Activated T-cell treated with anti-CD3 and anti-CD28 coated beads, Interleukin-2, amount 50 U/mL, for 4 hours (primary cell): ENCODE results near the gene CSNK1G3. TPM values are rescaled to one million over a fixed set of nuclear protein-coding genes. Genes with fewer than 3 reads are reported as not detected.
"Not testable (repeated sequence)": the region's sequence is repeated elsewhere in the genome, so short reads cannot be mapped to it uniquely, and the experiment has no call there.

Experiments used
- ATAC-seq, 2 donors: fragments of 200-7000 bp; cut with Tn5 transposase; one replicate each; pipeline ENCODE4 v1.10.0; 2021
- DNase-seq: peaks from one replicate; pipeline ENCODE4 v3.0.0-alpha.2; 2020
- H3K27me3 Mint-ChIP-seq: one replicate; pipeline ENCODE4 v1.8.0; 2021; ENCODE audit warnings: low read depth, mixed read lengths
- H3K36me3 Mint-ChIP-seq: one replicate; pipeline ENCODE4 v1.8.0; 2022; ENCODE audit warnings: mixed read lengths; ENCODE audit not compliant: insufficient read depth
- H3K4me1 Mint-ChIP-seq: one replicate; pipeline ENCODE4 v1.8.0; 2021; ENCODE audit warnings: low read depth, mixed read lengths
- H3K4me3 Mint-ChIP-seq: one replicate; pipeline ENCODE4 v1.8.0; 2021; ENCODE audit warnings: mild to moderate bottlenecking, moderate library complexity, mixed read lengths
- H3K9me3 Mint-ChIP-seq: one replicate; pipeline ENCODE4 v1.8.0; 2021; ENCODE audit warnings: mixed read lengths
- total RNA-seq, 3 donors: library from RNA; stranded (reverse); gene quantifications; one replicate each; pipeline ENCODE4 v1.2.1, GENCODE V29; 2021

Gene CSNK1G3
- total RNA-seq, 3 donors from 2014 or later = 34.5 to 38.2 (median 38.1) TPM

DNA sequence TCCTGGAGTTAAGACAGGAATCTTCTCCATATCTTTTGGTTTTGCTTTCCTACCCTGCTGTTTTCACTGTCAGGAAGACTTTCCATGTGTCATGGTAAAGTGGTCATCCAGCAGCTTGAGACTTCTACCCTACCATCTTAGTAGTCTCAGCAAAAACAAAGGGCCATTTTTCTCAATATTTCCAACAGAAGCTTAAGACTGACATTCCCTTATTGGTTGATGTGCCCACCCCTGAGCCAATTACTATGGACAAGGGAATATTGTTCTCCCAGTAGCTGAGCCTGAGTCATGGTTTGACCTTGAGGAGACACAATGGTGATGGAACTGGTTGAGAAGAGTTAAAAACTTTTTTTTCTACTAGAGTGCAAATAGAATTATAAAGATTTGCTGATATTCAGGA lies 105.6 kb downstream of the CSNK1G3 start:
- Mint-ChIP-seq H3K36me3 (peaks cover 20% of the 10 kb centered on the region), H3K4me1 (no peaks in the 10 kb centered on the region), H3K4me3 (no peak overlapping the region), H3K27me3 (no peaks in the 10 kb centered on the region), H3K9me3 (no peaks in the 10 kb centered on the region)
- DNase-seq (no peak), ATAC-seq (no peak)

DNA sequence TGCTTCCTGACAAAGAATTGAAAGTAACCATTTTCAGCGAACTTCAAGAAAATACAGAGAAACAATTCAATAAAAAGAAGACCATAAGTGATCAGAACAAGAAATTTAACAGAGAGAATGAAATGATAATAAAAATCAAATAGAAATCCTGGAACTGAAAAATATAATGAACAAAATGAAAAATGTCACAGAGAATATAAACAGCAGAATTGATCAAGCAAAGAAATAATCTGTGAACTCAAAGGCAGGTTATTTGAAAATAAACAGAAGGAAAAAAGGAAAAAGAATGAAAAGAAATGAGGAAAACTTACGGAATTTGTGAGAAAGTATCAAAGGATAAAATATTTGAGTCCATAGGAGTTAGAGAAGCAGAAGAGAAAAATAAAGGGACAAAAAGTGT lies 114.1 kb downstream of the CSNK1G3 start:
- peaks cover 35% of the 10 kb centered on the region for H3K9me3 Mint-ChIP-seq
- no peak overlapping the region for H3K4me3 Mint-ChIP-seq
- DNase-seq (no peak), ATAC-seq (no peak)
- no peaks in the 10 kb centered on the region for H3K4me1 Mint-ChIP-seq
- H3K36me3 Mint-ChIP-seq = peaks cover 4% of the 10 kb centered on the region
- H3K27me3 Mint-ChIP-seq = peaks cover 6% of the 10 kb centered on the region

DNA sequence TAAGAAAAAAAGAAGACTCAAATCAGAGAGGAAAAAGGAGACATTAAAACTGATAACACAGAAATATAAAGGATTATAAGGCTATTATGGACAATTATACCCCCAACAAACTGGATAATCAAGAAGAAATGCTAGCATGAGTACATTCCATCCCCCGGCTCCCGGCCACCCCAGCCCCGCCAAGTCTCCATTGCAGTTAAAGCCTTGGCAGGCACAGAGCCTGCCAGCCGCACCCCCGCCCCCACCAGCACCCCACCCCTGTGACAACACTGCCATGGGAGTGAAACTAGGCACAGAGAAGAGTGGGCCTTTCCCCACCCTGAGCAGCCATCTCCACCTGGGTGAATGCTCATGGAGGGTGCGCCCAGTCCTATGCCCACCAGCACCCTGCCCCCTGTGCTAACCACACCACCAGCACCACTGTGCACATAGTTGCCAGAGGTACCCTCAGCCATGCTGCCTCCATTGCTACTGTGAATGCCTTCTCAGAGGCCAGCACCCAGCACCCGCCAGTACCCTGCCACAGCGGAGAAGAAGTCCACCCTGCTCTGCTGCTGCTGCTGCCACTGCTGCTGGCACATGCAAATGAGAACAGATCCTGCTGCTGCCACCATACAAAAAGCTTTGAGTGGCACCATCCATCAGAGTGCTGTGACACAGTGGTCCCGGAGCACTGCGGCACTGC lies 117.0 kb downstream of the CSNK1G3 start:
- ATAC-seq (no peak), DNase-seq (no peak)
- Mint-ChIP-seq H3K9me3 (peaks cover 36% of the 10 kb centered on the region), H3K4me1 (no peaks in the 10 kb centered on the region), H3K27me3 (peaks cover 6% of the 10 kb centered on the region), H3K36me3 (peaks cover 4% of the 10 kb centered on the region), H3K4me3 (no peak overlapping the region)

DNA sequence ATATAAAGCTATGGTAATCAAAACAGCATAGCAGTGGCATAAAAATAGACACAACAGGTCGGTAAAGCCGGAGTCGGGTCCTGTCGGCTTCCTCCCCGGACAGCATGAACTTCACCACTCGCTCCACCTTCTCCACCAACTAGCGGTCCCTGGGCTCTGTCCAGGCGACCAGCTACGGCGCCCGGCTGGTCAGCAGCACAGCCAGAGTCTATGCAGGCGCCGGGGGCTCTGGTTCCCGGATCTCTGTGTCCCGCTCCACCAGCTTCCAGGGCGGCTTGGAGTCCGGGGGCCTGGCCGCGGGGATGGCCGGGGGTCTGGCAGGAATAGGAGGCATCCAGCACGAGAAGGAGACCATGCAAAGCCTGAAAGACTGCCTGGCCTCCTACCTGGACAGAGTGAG lies 124.0 kb downstream of the CSNK1G3 start:
- no peaks in the 10 kb centered on the region for H3K36me3 Mint-ChIP-seq
- ATAC-seq = no peak
- no peak for DNase-seq
- peaks cover 2% of the 10 kb centered on the region for H3K9me3 Mint-ChIP-seq
- H3K4me3 Mint-ChIP-seq = no peak overlapping the region
- peaks cover 4% of the 10 kb centered on the region for H3K27me3 Mint-ChIP-seq
- no peaks in the 10 kb centered on the region for H3K4me1 Mint-ChIP-seq

DNA sequence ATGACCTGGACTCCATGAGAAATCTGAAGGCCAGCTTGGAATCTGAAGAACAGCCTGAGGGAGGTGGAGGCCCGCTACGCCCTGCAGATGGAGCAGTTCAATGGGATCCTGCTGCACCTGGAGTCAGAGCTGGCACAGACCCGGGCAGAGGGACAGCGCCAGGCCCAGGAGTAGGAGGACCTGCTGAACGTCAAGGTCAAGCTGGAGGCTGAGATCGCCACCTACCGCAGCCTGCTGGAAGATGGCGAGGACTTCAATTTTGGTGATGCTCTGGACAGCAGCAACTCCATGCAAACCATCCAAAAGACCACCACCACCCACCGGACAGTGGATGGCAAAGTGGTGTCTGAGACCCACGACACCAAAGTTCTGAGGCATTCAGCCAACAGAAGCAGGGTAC lies 125.1 kb downstream of the CSNK1G3 start:
- H3K9me3 Mint-ChIP-seq, H3K36me3 Mint-ChIP-seq, DNase-seq, H3K4me1 Mint-ChIP-seq, H3K4me3 Mint-ChIP-seq, ATAC-seq, H3K27me3 Mint-ChIP-seq: not testable (repeated sequence)

DNA sequence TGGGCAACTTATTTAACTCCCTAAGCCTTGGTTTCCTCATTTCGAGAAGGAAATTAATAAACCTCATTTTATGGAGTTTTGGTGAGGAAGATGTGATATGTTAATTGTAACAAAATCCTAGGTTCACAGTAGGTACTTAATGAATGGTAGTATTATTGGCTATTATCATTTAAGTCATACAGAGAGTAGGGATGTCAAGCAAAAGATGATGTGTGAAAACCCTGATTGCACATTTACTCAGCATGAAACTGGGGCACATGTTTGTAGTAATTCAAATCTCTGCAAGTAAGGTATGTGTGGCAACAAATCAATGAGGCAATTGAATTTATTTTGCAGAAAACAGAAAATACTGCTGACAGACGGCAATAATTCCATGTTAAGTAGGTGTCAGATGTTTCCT lies 127.3 kb downstream of the CSNK1G3 start:
- Mint-ChIP-seq H3K27me3 (peaks cover 5% of the 10 kb centered on the region), H3K4me3 (no peak overlapping the region), H3K36me3 (no peaks in the 10 kb centered on the region), H3K4me1 (no peaks in the 10 kb centered on the region), H3K9me3 (no peaks in the 10 kb centered on the region)
- no peak for DNase-seq
- no peak for ATAC-seq

DNA sequence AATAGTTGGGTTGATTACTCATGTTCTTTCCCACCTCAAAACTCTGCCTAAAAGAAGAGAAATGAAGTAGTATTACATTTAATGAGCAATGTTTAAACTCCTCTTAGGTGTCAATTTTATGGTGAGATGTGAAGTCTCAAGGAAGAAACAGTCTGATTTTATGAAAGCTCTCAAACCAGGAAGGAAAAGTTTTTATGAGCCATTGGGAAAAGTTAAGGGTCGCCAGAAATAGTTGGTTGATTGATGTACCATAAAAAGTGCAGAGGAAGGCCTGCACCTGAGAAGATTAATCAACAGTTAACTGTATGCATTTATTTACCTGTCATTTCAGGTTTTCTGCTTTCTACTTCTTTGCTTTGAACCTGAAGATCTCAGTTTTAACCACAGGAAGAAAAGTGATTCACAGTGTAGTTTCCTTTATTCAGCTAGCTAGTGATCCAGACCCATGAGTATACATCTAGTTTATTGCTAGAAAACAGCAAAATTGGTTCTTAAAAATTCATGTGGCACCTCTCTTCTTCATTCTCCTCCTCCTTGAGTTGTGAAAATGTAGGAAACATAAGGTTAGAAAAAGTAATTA lies 133.1 kb downstream of the CSNK1G3 start:
- H3K9me3 Mint-ChIP-seq = peaks cover 3% of the 10 kb centered on the region
- H3K4me3 Mint-ChIP-seq = no peak overlapping the region
- DNase-seq (no peak), ATAC-seq (no peak)
- peaks cover 19% of the 10 kb centered on the region for H3K27me3 Mint-ChIP-seq
- no peaks in the 10 kb centered on the region for H3K4me1 Mint-ChIP-seq
- no peaks in the 10 kb centered on the region for H3K36me3 Mint-ChIP-seq

DNA sequence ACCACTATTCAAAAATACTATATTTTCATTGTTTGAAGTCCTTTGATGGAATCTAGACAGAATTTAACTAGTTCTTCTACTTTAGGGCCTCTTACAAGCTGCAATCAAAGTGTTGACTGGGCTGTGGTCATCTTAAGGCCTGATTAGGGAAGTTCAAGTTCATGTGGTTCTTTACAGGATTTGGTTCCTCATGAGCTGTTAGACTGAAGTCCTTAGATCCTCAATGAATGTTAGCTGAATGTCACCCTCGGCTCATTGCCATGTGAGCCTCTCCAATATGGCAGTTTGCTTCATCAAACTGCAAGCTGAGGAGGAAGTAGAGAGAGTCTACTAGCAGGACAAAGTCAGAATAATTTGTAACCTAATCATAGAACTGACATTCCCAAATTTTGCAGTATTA lies 135.1 kb downstream of the CSNK1G3 start:
- Mint-ChIP-seq H3K4me1 (no peaks in the 10 kb centered on the region), H3K36me3 (no peaks in the 10 kb centered on the region), H3K9me3 (peaks cover 3% of the 10 kb centered on the region), H3K4me3 (no peak overlapping the region), H3K27me3 (peaks cover 15% of the 10 kb centered on the region)
- DNase-seq (no peak), ATAC-seq (no peak)

DNA sequence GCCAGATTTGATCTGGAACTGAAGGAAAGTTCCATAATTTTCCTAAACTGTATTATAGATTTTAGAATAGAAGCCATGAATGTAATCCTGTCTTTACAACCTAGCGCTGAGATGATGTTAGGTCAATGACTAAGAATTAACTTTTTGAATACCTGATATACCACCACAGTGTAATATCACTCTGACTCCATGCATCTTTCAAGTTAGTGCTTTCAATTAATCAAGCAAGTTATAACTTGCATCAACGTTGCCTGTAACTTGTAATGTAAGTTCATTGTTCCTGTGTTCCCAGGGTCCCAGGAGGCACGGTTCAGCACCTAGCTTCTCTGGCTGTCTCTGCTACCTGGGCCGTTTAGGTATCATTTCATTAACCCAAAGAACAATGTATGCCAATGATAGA lies 139.3 kb downstream of the CSNK1G3 start:
- Mint-ChIP-seq H3K36me3 (no peaks in the 10 kb centered on the region), H3K27me3 (peaks cover 14% of the 10 kb centered on the region), H3K9me3 (peaks cover 3% of the 10 kb centered on the region), H3K4me3 (no peak overlapping the region), H3K4me1 (no peaks in the 10 kb centered on the region)
- no peak for ATAC-seq
- no peak for DNase-seq

DNA sequence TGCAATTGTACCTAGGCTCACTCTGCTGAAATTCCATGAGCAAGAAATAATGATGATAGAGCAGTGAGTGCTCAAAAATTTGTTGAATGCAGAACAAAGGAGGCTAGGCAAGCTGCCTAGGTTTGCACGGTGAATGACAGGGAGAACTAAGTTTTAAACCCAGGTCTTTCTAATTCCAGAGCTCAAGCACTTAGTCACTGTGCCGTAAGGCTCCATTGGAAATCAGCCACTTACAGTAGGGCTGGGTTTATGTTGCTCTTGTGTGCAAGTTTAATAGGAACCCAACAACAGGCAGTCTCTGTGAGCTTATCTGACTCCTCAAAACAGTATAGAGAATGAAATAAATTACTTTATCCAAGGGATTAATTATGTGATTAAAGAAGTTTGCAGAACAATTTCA lies 147.0 kb downstream of the CSNK1G3 start:
- Mint-ChIP-seq H3K4me1 (no peaks in the 10 kb centered on the region), H3K27me3 (peaks cover 6% of the 10 kb centered on the region), H3K4me3 (no peak overlapping the region), H3K36me3 (no peaks in the 10 kb centered on the region), H3K9me3 (no peaks in the 10 kb centered on the region)
- no peak for ATAC-seq
- no peak for DNase-seq

DNA sequence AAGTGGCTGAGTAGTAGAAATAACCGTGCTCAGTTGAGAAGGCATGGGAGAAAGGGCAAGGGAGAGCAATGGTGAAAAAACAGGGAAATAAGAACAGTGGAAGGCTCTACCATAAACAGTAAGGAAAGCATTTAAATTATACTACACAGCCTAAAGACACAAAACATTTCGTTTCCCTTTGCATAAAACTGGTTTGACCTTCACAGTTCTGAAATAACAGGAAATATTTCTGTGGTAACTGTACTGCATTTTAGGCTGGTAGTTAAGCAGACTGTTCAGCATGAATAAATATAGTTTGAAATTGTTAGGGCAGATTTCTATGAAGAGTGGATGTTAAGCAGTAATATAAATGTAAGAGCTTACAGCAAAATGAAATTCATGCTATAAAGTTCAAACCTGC lies 147.5 kb downstream of the CSNK1G3 start:
- no peaks in the 10 kb centered on the region for H3K9me3 Mint-ChIP-seq
- ATAC-seq (no peak), DNase-seq (no peak)
- H3K27me3 Mint-ChIP-seq = peaks cover 6% of the 10 kb centered on the region
- no peaks in the 10 kb centered on the region for H3K4me1 Mint-ChIP-seq
- no peaks in the 10 kb centered on the region for H3K36me3 Mint-ChIP-seq
- no peak overlapping the region for H3K4me3 Mint-ChIP-seq

DNA sequence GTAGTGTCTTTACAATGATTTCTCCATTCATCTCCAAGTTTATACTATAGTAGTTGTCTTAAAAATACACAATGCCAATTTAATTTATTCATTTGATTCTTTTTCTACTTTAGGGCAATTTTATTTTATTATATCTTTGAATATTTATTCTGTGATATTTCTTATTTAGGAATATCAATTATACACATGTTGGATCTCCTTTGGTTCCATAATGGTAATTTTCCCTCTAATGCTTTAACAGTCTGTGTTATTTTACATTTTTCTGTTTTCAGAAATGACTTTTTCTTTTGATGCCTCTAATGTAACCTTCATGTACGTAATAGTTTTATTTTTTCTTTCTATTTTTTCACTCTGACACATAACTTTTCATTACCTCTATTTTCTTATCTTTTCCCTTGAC lies 153.0 kb downstream of the CSNK1G3 start:
- Mint-ChIP-seq H3K27me3 (peaks cover 2% of the 10 kb centered on the region), H3K36me3 (no peaks in the 10 kb centered on the region), H3K9me3 (peaks cover 9% of the 10 kb centered on the region), H3K4me1 (peaks cover 2% of the 10 kb centered on the region), H3K4me3 (no peak overlapping the region)
- DNase-seq (no peak), ATAC-seq (no peak)

DNA sequence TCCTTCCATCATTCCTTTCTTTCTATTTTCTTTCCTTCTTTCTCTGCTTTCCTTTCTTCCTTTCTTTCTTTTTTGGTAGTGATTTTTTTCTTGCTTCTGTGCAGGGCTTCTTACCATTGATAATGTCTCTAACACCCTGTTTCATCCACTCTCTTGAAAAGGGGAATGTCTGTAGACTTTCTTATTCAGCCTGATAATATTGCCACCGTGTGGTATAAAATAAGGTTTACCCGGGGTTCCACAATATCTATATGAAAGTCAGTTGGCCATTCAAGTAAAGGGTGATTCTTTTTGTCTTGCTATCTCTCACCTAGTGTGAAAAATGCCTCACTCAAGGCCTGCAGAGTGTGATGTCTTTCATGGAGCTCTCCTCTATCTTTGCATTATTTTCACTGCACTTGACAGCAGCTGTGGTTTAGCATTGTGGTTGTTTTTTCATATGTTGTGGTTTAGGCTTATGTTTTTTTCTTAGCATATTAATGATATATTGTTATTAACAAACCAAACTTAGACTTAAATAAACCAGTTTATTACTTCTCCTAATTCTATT lies 153.9 kb downstream of the CSNK1G3 start:
- Mint-ChIP-seq H3K4me3 (no peak overlapping the region), H3K27me3 (peaks cover 2% of the 10 kb centered on the region), H3K9me3 (peaks cover 9% of the 10 kb centered on the region), H3K4me1 (peaks cover 2% of the 10 kb centered on the region), H3K36me3 (no peaks in the 10 kb centered on the region)
- ATAC-seq (no peak), DNase-seq (no peak)
